ENCODE data around the gene GRIFIN. TPM values are rescaled to one million over a fixed set of nuclear protein-coding genes. Genes with fewer than 3 reads are reported as not detected.

The GRIFIN gene
- total RNA-seq, 6 experiments from 2014 or later = not detected

GRCh38 chr7:2482725-2483451 is 6.7 kb upstream of the GRIFIN start:
- TF ChIP-seq CTCF (IDR thresholded peaks at IDR 0.05) = peak; percentile 29; the same call in 1 of the 2 replicates
- no peak for DNase-seq
- no peak overlapping the region for H3K4me3 Mint-ChIP-seq
- H3K36me3 Mint-ChIP-seq (ENCODE audit: low read depth) = no peaks in the 10 kb centered on the region
- no peak overlapping the region for H3K27ac Mint-ChIP-seq
- H3K4me1 Mint-ChIP-seq (ENCODE audit: low read depth) = peaks cover 8% of the 10 kb centered on the region
- peaks cover 9% of the 10 kb centered on the region for H3K9me3 Mint-ChIP-seq
- H3K27me3 Mint-ChIP-seq (ENCODE audit: insufficient read depth) = peaks cover 12% of the 10 kb centered on the region

- H3K4me3 Mint-ChIP-seq = no peak overlapping the region
- H3K27ac Mint-ChIP-seq = no peak overlapping the region
- no peak for DNase-seq
- peaks cover 9% of the 10 kb centered on the region for H3K9me3 Mint-ChIP-seq
- H3K4me1 Mint-ChIP-seq (ENCODE audit: low read depth) = peaks cover 8% of the 10 kb centered on the region
- no peak for TF ChIP-seq CTCF (IDR thresholded peaks at IDR 0.05)
- no peaks in the 10 kb centered on the region for H3K36me3 Mint-ChIP-seq (ENCODE audit: low read depth)
- H3K27me3 Mint-ChIP-seq (ENCODE audit: insufficient read depth) = peaks cover 10% of the 10 kb centered on the region
Observed at GRCh38 chr7:2481195-2481594, 5.0 kb upstream of the GRIFIN start.

GRCh38 chr7:2480070-2480408 is 3.8 kb upstream of the GRIFIN start:
- no peak for TF ChIP-seq CTCF (IDR thresholded peaks at IDR 0.05)
- peaks cover 8% of the 10 kb centered on the region for H3K4me1 Mint-ChIP-seq (ENCODE audit: low read depth)
- no peak overlapping the region for H3K4me3 Mint-ChIP-seq
- no peak for DNase-seq
- peaks cover 10% of the 10 kb centered on the region for H3K27me3 Mint-ChIP-seq (ENCODE audit: insufficient read depth)
- H3K36me3 Mint-ChIP-seq (ENCODE audit: low read depth) = no peaks in the 10 kb centered on the region
- no peak overlapping the region for H3K27ac Mint-ChIP-seq
- peaks cover 9% of the 10 kb centered on the region for H3K9me3 Mint-ChIP-seq

- Mint-ChIP-seq H3K27ac (no peak overlapping the region), H3K4me1 (ENCODE audit: low read depth) (peaks cover 8% of the 10 kb centered on the region), H3K9me3 (peaks cover 9% of the 10 kb centered on the region), H3K27me3 (ENCODE audit: insufficient read depth) (peaks cover 10% of the 10 kb centered on the region), H3K4me3 (no peak overlapping the region), H3K36me3 (ENCODE audit: low read depth) (no peaks in the 10 kb centered on the region)
- TF ChIP-seq CTCF (IDR thresholded peaks at IDR 0.05) = no peak
- DNase-seq = no peak
Observed at GRCh38 chr7:2479276-2480069, 3.3 kb upstream of the GRIFIN start.

- Mint-ChIP-seq H3K9me3 (peaks cover 9% of the 10 kb centered on the region), H3K27me3 (ENCODE audit: insufficient read depth) (peaks cover 10% of the 10 kb centered on the region), H3K4me3 (no peak overlapping the region), H3K27ac (no peak overlapping the region), H3K36me3 (ENCODE audit: low read depth) (no peaks in the 10 kb centered on the region), H3K4me1 (ENCODE audit: low read depth) (peaks cover 8% of the 10 kb centered on the region)
- DNase-seq = no peak
- no peak for TF ChIP-seq CTCF (IDR thresholded peaks at IDR 0.05)
Observed at GRCh38 chr7:2478800-2479199, 2.6 kb upstream of the GRIFIN start.
